Measurements from ENCODE around the gene CARD19. TPM values are rescaled to one million over a fixed set of nuclear protein-coding genes. Genes with fewer than 3 reads are reported as not detected.
A peak's percentile ranks its signal among the peaks of the same experiment; 100 is the strongest.

Gene CARD19
- total RNA-seq, 2 donors from 2014 or later: 65.7 to 70.0 TPM

GRCh38 chr9:93148721-93149120 lies 52.7 kb downstream of the CARD19 start:
- DNase-seq (no peak), ATAC-seq (replicated peaks in 1 of 2) (peak in 1 of 2 donors; percentile 12)
- peaks cover 52% of the 10 kb centered on the region for H3K4me1 Mint-ChIP-seq (ENCODE audit: low read depth)
- H3K9me3 Mint-ChIP-seq: peaks cover 3 to 11% of the 10 kb centered on the region in 2 donors
- H3K4me3 Mint-ChIP-seq: peak overlapping the region; percentile 36 to 52
- no peaks in the 10 kb centered on the region for H3K27me3 Mint-ChIP-seq (ENCODE audit: low read depth)
- H3K27ac Mint-ChIP-seq: peak overlapping the region; percentile 87
- peaks cover 24 to 25% of the 10 kb centered on the region in 2 donors for H3K36me3 Mint-ChIP-seq (ENCODE audit: insufficient read depth in 2 of 2)

DNA sequence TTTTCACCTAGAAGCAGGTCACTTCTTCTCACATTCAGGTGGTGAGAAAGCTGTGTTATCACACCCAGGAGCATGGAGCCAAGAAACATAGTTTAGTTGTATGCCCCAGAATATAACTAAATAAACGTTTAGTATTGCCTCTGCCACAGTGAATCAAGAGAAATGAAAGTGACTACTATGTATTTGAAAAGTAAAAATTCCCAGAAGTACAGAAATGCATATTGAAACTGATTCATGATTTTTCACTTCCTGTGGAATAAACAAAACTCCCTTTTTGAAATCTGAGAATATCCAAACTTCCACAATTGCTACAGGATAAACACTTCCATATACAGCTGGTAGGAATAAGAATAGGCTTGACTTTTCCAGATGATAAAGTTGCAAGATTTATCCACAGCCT lies 53.3 kb downstream of the CARD19 start:
- ATAC-seq (replicated peaks in 1 of 2) (peak; percentile 43 to 48), DNase-seq (no peak)
- H3K9me3 Mint-ChIP-seq: peaks cover 3 to 11% of the 10 kb centered on the region in 2 donors
- H3K4me3 Mint-ChIP-seq: peak overlapping the region; percentile 36 to 52
- H3K27ac Mint-ChIP-seq: peak overlapping the region; percentile 87
- H3K36me3 Mint-ChIP-seq (ENCODE audit: insufficient read depth in 2 of 2): peaks cover 23 to 25% of the 10 kb centered on the region in 2 donors
- peaks cover 47% of the 10 kb centered on the region for H3K4me1 Mint-ChIP-seq (ENCODE audit: low read depth)
- H3K27me3 Mint-ChIP-seq (ENCODE audit: low read depth): no peaks in the 10 kb centered on the region

GRCh38 chr9:93151097-93151784 lies 55.2 kb downstream of the CARD19 start:
- no peak for DNase-seq
- H3K36me3 Mint-ChIP-seq (ENCODE audit: insufficient read depth in 2 of 2): peaks cover 18% of the 10 kb centered on the region in 2 donors
- no peak for ATAC-seq (replicated peaks in 1 of 2)
- no peak overlapping the region for H3K4me3 Mint-ChIP-seq
- H3K27me3 Mint-ChIP-seq (ENCODE audit: low read depth): no peaks in the 10 kb centered on the region
- peaks cover 3 to 11% of the 10 kb centered on the region in 2 donors for H3K9me3 Mint-ChIP-seq
- H3K4me1 Mint-ChIP-seq (ENCODE audit: low read depth): peaks cover 54% of the 10 kb centered on the region
- no peak overlapping the region for H3K27ac Mint-ChIP-seq

DNA sequence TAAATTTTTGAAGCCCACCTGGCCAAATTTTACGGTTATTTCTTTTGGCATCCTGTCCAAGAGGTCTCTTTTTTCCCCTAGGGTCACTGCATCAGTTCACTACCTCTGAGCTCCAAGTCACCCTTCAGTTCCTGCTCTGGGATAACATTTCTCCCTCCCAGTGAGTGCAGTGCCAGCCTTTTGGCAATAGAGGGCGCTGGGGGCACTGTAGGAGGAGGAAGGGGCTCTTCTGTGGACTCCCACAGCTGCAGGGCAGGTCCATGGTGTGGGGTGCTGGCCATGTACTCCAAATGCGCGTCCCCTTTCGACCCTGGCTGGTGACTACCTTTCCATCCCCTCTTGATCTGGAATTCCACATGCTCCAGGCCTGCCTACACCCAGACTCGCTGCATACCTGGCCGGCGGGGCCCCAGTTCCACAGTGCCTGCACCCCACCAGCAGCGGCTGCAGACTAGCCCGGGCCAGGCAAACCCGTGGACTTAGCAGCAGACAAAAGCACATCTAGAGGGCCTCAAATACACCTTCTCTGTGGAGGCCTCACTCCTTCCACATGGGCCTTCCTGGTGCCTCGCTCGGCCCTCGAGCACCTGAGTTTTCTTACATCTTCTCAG lies 58.4 kb downstream of the CARD19 start:
- ATAC-seq (replicated peaks in 1 of 2) (no peak), DNase-seq (peak; percentile 49 to 68)
- Mint-ChIP-seq H3K27me3 (ENCODE audit: low read depth) (no peaks in the 10 kb centered on the region), H3K36me3 (ENCODE audit: insufficient read depth in 2 of 2) (peaks cover 0 to 4% of the 10 kb centered on the region in 2 donors), H3K9me3 (peaks cover 0 to 4% of the 10 kb centered on the region in 2 donors), H3K27ac (no peak overlapping the region), H3K4me1 (ENCODE audit: low read depth) (peaks cover 39% of the 10 kb centered on the region), H3K4me3 (no peak overlapping the region)

DNA sequence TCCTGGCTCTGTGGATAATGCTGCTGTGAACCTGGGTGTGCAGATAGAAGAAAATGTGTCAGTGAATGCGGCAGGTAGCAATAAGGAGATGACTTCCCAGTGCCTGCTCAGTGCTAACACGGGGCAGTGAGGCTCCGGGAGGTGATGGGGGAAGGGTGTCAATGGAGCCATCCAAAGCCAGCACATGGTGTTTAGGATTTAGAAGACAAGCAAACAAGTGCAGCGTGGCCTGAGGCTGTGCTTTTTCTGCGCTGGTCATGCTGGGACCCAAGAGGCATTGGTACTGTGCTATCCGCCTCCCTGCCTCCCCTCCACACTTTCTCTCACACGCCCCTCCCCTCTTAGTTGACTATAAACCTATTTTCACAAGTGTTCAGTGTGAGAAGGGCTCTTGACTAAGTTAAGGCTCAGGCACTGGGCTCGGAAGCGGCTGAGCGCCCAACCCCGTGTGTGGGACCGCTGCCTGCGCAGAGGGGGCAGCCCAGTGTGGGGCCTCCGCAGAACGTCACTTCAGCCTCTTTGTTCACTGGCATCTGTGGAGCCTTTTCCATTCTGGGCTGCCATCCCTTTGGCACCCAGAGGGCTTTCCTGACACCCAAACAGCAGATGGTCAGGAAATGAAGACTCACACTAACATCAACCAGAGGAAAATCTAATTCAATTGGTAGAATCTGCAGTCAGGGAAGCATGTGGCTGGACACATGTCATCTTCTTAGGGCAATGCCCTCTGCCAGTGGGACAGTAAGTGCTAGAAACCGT lies 59.9 kb downstream of the CARD19 start:
- DNase-seq: no peak
- Mint-ChIP-seq H3K27me3 (ENCODE audit: low read depth) (no peaks in the 10 kb centered on the region), H3K9me3 (peaks cover 0 to 4% of the 10 kb centered on the region in 2 donors), H3K36me3 (ENCODE audit: insufficient read depth in 2 of 2) (peaks cover 0 to 3% of the 10 kb centered on the region in 2 donors), H3K4me1 (ENCODE audit: low read depth) (peaks cover 38% of the 10 kb centered on the region), H3K27ac (no peak overlapping the region), H3K4me3 (peak overlapping the region in 1 of 2 donors; percentile 3)
- ATAC-seq (replicated peaks in 1 of 2): peak; percentile 43 to 49

DNA sequence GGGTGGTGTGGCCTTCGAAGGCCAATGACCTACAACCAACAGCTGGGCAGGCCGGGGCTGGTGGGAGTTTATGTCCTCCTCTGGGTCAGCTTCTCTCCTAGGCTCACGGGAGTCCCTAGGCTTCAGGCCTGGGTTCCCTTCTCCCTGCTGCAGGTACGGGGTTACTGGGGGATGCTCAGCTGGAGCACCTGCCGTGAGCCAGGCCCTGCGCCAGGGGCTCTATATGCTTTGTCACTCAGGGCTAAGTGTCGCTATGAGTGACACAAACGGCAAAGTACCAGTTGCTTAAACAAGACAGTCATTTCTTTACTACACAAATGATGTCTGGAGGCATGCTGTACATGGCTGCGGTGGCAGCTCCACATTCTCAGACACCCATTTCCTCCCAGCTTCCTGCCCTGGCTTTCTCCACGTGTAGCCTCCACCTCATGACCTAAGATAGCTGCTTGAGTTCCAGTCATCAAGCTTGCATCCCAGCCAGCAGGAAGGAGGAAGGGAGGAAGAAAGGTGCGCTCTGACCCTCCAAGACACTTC lies 60.5 kb downstream of the CARD19 start:
- ATAC-seq (replicated peaks in 1 of 2): peak; percentile 91 to 93
- peaks cover 38% of the 10 kb centered on the region for H3K4me1 Mint-ChIP-seq (ENCODE audit: low read depth)
- peaks cover 0 to 4% of the 10 kb centered on the region in 2 donors for H3K9me3 Mint-ChIP-seq
- peak; percentile 76 to 78 for DNase-seq
- H3K4me3 Mint-ChIP-seq: no peak overlapping the region
- H3K36me3 Mint-ChIP-seq (ENCODE audit: insufficient read depth in 2 of 2): peaks cover 0 to 3% of the 10 kb centered on the region in 2 donors
- H3K27me3 Mint-ChIP-seq (ENCODE audit: low read depth): no peaks in the 10 kb centered on the region
- peak overlapping the region; percentile 48 for H3K27ac Mint-ChIP-seq

DNA sequence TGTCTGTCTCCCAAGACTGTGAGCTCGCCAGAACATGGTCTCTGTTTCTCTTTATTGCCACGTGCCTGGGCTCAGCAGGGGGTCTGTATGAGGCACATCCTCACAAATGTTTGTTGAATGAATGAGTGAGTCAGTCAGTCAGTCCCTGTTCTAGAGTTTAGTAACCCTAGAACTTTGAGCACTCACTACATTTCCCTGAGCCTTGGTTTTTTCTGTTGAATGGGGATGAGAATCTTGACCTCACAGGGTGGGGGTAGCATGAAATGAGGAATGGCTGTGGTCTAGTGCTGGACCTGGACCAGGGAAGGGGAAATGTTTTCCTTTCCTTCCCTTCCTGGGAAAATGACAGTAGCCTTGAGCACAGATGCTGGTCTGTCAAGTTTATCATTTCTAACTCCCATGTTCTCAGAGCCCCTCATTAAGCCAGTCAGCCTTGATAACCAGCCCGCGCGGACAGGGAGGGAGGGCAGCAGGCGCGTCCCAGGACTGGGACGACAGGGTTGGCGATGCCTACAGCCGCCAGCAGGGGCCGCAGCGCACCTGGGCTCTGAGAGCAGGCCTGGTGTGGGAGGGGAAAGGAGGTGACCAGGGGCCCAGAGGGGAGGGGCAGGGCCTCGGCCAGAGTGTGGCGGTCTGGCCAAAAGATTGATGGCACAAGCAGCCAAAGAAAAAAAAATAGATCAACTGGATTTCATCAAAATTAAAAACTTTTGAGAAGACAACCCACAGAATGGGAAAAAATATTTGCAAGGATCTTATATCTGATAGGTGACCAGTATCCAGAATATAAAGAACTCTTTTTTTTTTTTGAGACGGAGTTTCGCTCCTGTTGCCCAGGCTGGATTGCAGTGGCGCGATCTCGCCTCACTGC lies 63.8 kb downstream of the CARD19 start:
- H3K9me3 Mint-ChIP-seq: peaks cover 0 to 4% of the 10 kb centered on the region in 2 donors
- peak; percentile 81 to 86 for DNase-seq

GRCh38 chr9:93161786-93162562 lies 66.0 kb downstream of the CARD19 start:
- Mint-ChIP-seq H3K36me3 (ENCODE audit: insufficient read depth in 2 of 2) (no peaks in the 10 kb centered on the region), H3K9me3 (peaks cover 0 to under 1% of the 10 kb centered on the region in 2 donors), H3K27me3 (ENCODE audit: low read depth) (no peaks in the 10 kb centered on the region), H3K4me3 (no peak overlapping the region), H3K4me1 (ENCODE audit: low read depth) (peaks cover 20% of the 10 kb centered on the region), H3K27ac (no peak overlapping the region)
- ATAC-seq (replicated peaks in 1 of 2) (no peak), DNase-seq (no peak)

More for the DNA sequence above, 63.8 kb downstream of the CARD19 start:
- no peak overlapping the region for H3K27ac Mint-ChIP-seq
- H3K4me3 Mint-ChIP-seq: peak overlapping the region; percentile 12 to 29
- no peaks in the 10 kb centered on the region for H3K27me3 Mint-ChIP-seq (ENCODE audit: low read depth)
- peak; percentile 50 to 57 for ATAC-seq (replicated peaks in 1 of 2)
- H3K36me3 Mint-ChIP-seq (ENCODE audit: insufficient read depth in 2 of 2): peaks cover 0 to 3% of the 10 kb centered on the region in 2 donors
- peaks cover 38% of the 10 kb centered on the region for H3K4me1 Mint-ChIP-seq (ENCODE audit: low read depth)

Other genes starting within 250 kb of the CARD19 start
- 10 to 100 TPM; 10.7 to 10.8 TPM for gene ZNF484, start 218.2 kb upstream of the CARD19 start, total RNA-seq
- gene FGD3, start 148.7 kb upstream of the CARD19 start, total RNA-seq: 10 to 100 TPM; 66.2 to 72.9 TPM
- 10 to 100 TPM; 53.1 to 56.8 TPM for gene SUSD3, start 37.5 kb upstream of the CARD19 start, total RNA-seq
- gene NINJ1, start 38.0 kb downstream of the CARD19 start, total RNA-seq: 100 to 1,000 TPM; 121 to 124 TPM
- 1 to 10 TPM in 1 of 2 donors, under 1 TPM in 1; 0.70 to 1.1 TPM for gene WNK2, start 87.9 kb downstream of the CARD19 start, total RNA-seq

Measured in activated T-cell treated with anti-CD3 and anti-CD28 coated beads, Interleukin-2, amount 50 U/mL, for 72 hours (primary cell).